A549 (cell line): ENCODE measurements around the gene CALHM3. TPM values are rescaled to one million over a fixed set of nuclear protein-coding genes. Genes with fewer than 3 reads are reported as not detected.

ENCODE experiments used
- polyA plus RNA-seq, 4 experiments: library from polyadenylated mRNA; depleted of rRNA in 3 of 4; stranded (reverse); fragments of >200 nt; fragmentation: RNase III in 1 of 4; extraction: RNeasy Plus Mini Kit Qiagen cat#74134 plus additional on column Dnase treatment in 1 of 4; gene quantifications; 2 replicates in 3 of 4; 3 replicates in 1 of 4; pipeline ENCODE4 v1.2.3, GENCODE V29; 2011 to 2017

The CALHM3 gene
- polyA plus RNA-seq, 2 of the 4 experiments (the other 2 are of a cell fraction): 0.08 to 0.21 TPM

Other genes with a start within 250 kb of the CALHM3 start
- gene RPEL1, start 233.4 kb downstream of the CALHM3 start, polyA plus RNA-seq (2011; rRNA removed): 0.12 and 0.34 TPM in 2 replicates
- 0.13 to 0.20 TPM (median 0.16 TPM) in 3 replicates for gene RPEL1, start 233.4 kb downstream of the CALHM3 start, polyA plus RNA-seq (2017; fragmentation: RNase III; extraction: RNeasy Plus Mini Kit Qiagen cat#74134 plus additional on column Dnase treatment)
- gene INA, start 202.1 kb downstream of the CALHM3 start, polyA plus RNA-seq (2011; rRNA removed): 30.2 and 32.0 TPM in 2 replicates
- gene INA, start 202.1 kb downstream of the CALHM3 start, polyA plus RNA-seq (2017; fragmentation: RNase III; extraction: RNeasy Plus Mini Kit Qiagen cat#74134 plus additional on column Dnase treatment): 20.9 to 22.7 TPM (median 22.5 TPM) in 3 replicates
- 11.8 and 17.6 TPM in 2 replicates for gene PCGF6, start 128.1 kb downstream of the CALHM3 start, polyA plus RNA-seq (2011; rRNA removed)
- 11.3 to 13.6 TPM (median 11.8 TPM) in 3 replicates for gene PCGF6, start 128.1 kb downstream of the CALHM3 start, polyA plus RNA-seq (2017; fragmentation: RNase III; extraction: RNeasy Plus Mini Kit Qiagen cat#74134 plus additional on column Dnase treatment)
- gene TAF5, start 111.3 kb downstream of the CALHM3 start, polyA plus RNA-seq (2011; rRNA removed): 4.1 and 5.3 TPM in 2 replicates
- gene TAF5, start 111.3 kb downstream of the CALHM3 start, polyA plus RNA-seq (2017; fragmentation: RNase III; extraction: RNeasy Plus Mini Kit Qiagen cat#74134 plus additional on column Dnase treatment): 3.6 to 4.1 TPM (median 3.9 TPM) in 3 replicates
- 492 and 504 TPM in 2 replicates for gene ATP5MK, start 82.8 kb downstream of the CALHM3 start, polyA plus RNA-seq (2011; rRNA removed)
- 648 to 682 TPM (median 679 TPM) in 3 replicates for gene ATP5MK, start 82.8 kb downstream of the CALHM3 start, polyA plus RNA-seq (2017; fragmentation: RNase III; extraction: RNeasy Plus Mini Kit Qiagen cat#74134 plus additional on column Dnase treatment)
- gene PDCD11, start 82.6 kb downstream of the CALHM3 start, polyA plus RNA-seq (2011; rRNA removed): 32.6 and 37.5 TPM in 2 replicates
- 23.5 to 30.8 TPM (median 26.2 TPM) in 3 replicates for gene PDCD11, start 82.6 kb downstream of the CALHM3 start, polyA plus RNA-seq (2017; fragmentation: RNase III; extraction: RNeasy Plus Mini Kit Qiagen cat#74134 plus additional on column Dnase treatment)
- gene CALHM2, start 26.9 kb downstream of the CALHM3 start, polyA plus RNA-seq (2011; rRNA removed): 2.5 and 3.6 TPM in 2 replicates
- 1.9 to 2.7 TPM (median 2.6 TPM) in 3 replicates for gene CALHM2, start 26.9 kb downstream of the CALHM3 start, polyA plus RNA-seq (2017; fragmentation: RNase III; extraction: RNeasy Plus Mini Kit Qiagen cat#74134 plus additional on column Dnase treatment)
- not detected in 2 replicates for gene CALHM1, start 20.3 kb downstream of the CALHM3 start, polyA plus RNA-seq (2011; rRNA removed)
- not detected in 3 replicates for gene CALHM1, start 20.3 kb downstream of the CALHM3 start, polyA plus RNA-seq (2017; fragmentation: RNase III; extraction: RNeasy Plus Mini Kit Qiagen cat#74134 plus additional on column Dnase treatment)
- gene NEURL1, start 14.5 kb upstream of the CALHM3 start, polyA plus RNA-seq (2011; rRNA removed): 0.06 and 0.09 TPM in 2 replicates
- 0.12 to 0.37 TPM (median 0.26 TPM) in 3 replicates for gene NEURL1, start 14.5 kb upstream of the CALHM3 start, polyA plus RNA-seq (2017; fragmentation: RNase III; extraction: RNeasy Plus Mini Kit Qiagen cat#74134 plus additional on column Dnase treatment)